BJ (cell line): ENCODE results near the gene GRIK2. TPM values are rescaled to one million over a fixed set of nuclear protein-coding genes. Genes with fewer than 3 reads are reported as not detected.

Experiments used
- CTCF ChIA-PET: fragments of 350-600 bp; formaldehyde crosslinking; extraction: SDS; loops from one replicate; lab custom pipeline; 2021; ENCODE audit warnings: antibody characterized with exemption, inconsistent platforms; lab: Yijun Ruan, JAX
- POLR2A ChIA-PET: fragments of 300-600 bp; sonication (Branson Sonifier 250); formaldehyde crosslinking; extraction: SDS; loops from one replicate; lab custom pipeline; 2021; ENCODE audit warnings: antibody characterized with exemption; lab: Charles Lee
- DNase-seq: peaks from one replicate; pipeline ENCODE4 v3.0.0-alpha.2; 2011; ENCODE audit warnings: low read depth
- H3K27me3 ChIP-seq: 2 replicates; pipeline ENCODE4 v1.6.0; 2011; ENCODE audit warnings: low read length; ENCODE audit not compliant: control insufficient read depth, insufficient read depth
- H3K36me3 ChIP-seq: 2 replicates; pipeline ENCODE4 v1.5.1; 2011; ENCODE audit warnings: low read length; ENCODE audit not compliant: control insufficient read depth, insufficient read depth
- H3K4me3 ChIP-seq: 2 replicates; pipeline ENCODE4 v1.5.1; 2011; ENCODE audit warnings: low read depth, mild to moderate bottlenecking, control low read depth, low read length
- polyA plus RNA-seq: library from polyadenylated mRNA; depleted of rRNA; stranded (reverse); fragments of >200 nt; gene quantifications from 2 replicates; pipeline ENCODE4 v1.2.3, GENCODE V29; 2011
- TF ChIP-seq, protein P1 (sequence below): IDR thresholded peaks from 2 replicates; pipeline ENCODE4 v1.5.1; 2011; ENCODE audit warnings: low read depth, mild to moderate bottlenecking, control low read depth, inconsistent platforms, low read length, moderate library complexity; ENCODE audit not compliant: insufficient read depth

Gene GRIK2
- polyA plus RNA-seq, 1 experiment = 23.0 TPM

DNA sequence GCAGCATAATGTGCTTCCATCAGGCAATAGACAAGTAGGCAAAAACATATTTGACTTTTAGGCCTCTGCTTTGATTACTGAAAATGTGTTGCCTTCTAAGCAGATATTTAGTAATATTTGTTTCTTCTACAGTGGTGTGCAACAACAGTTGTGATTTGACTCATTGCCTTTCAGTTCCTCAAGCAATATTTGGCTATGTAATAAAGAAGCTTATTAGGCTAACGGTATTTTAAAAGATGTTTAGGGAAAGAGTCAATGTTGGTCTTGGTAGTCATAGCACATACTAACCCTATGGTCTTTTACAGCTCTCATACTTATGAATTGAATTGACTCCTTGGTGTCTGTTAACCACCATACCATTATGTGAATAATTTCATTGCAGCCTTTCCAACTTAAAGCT is 124.1 kb downstream of the GRIK2 start:
- TF ChIP-seq, protein P1, sequence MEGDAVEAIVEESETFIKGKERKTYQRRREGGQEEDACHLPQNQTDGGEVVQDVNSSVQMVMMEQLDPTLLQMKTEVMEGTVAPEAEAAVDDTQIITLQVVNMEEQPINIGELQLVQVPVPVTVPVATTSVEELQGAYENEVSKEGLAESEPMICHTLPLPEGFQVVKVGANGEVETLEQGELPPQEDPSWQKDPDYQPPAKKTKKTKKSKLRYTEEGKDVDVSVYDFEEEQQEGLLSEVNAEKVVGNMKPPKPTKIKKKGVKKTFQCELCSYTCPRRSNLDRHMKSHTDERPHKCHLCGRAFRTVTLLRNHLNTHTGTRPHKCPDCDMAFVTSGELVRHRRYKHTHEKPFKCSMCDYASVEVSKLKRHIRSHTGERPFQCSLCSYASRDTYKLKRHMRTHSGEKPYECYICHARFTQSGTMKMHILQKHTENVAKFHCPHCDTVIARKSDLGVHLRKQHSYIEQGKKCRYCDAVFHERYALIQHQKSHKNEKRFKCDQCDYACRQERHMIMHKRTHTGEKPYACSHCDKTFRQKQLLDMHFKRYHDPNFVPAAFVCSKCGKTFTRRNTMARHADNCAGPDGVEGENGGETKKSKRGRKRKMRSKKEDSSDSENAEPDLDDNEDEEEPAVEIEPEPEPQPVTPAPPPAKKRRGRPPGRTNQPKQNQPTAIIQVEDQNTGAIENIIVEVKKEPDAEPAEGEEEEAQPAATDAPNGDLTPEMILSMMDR = no peak
- CTCF ChIA-PET = no interaction called here

DNA sequence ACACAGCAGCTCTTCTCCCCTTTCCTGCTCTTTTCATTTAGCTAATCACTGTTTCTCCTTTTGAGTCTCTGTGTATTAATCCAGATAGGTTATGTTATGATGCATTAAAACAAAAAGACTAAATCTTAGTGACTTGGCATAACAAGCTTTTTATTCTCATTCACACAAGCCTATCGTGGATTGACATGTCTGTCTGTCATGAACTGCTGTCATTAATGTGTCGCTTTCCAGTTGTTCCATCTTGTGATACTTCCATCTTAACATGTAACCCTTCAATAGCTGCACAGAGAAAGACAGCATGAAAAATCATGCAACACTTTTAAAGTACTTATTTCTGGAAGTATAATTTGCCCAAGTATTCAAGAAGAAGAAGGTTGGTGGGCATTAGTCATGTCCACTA is 128.7 kb downstream of the GRIK2 start:
- ChIA-PET CTCF (interaction anchor here (1.0 kb wide), 1 partner anchor 10 kb away, joined by 4 read pairs; no protein-coding TSS in a partner anchor), POLR2A (no interaction called here)
- no peak for DNase-seq

More for the DNA sequence above, 124.1 kb downstream of the GRIK2 start:
- no peaks in the 10 kb centered on the region for H3K27me3 ChIP-seq
- no peak overlapping the region for H3K4me3 ChIP-seq
- no peak for DNase-seq
- no peaks in the 10 kb centered on the region for H3K36me3 ChIP-seq
- POLR2A ChIA-PET = no interaction called here

DNA sequence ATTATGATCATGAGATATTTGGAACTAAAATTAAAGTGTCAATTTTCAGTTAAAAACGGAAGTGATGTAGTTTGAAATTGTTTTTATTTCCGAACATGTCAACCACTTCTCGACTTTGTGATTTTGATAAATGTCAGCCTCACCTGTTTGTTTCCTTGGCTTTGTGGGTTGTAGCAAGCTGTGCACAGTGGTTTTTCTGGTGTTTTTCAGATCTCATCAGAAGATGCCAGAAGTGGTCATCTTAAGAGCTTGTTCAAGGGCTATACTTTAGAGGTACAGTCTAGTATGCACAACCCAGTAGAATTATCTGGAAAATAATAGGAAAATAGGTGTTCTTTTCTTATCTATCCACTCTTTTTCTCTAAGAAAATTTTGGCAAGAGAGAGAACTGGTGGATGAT is 134.0 kb downstream of the GRIK2 start:
- DNase-seq = no peak
- TF ChIP-seq, protein P1 = no peak
- H3K4me3 ChIP-seq = no peak overlapping the region
- ChIA-PET CTCF (no interaction called here), POLR2A (no interaction called here)
- no peaks in the 10 kb centered on the region for H3K27me3 ChIP-seq
- no peaks in the 10 kb centered on the region for H3K36me3 ChIP-seq

More for the DNA sequence above, 128.7 kb downstream of the GRIK2 start:
- TF ChIP-seq, protein P1 = no peak
- Histone ChIP-seq H3K27me3 (no peaks in the 10 kb centered on the region), H3K36me3 (no peaks in the 10 kb centered on the region), H3K4me3 (no peak overlapping the region)

DNA sequence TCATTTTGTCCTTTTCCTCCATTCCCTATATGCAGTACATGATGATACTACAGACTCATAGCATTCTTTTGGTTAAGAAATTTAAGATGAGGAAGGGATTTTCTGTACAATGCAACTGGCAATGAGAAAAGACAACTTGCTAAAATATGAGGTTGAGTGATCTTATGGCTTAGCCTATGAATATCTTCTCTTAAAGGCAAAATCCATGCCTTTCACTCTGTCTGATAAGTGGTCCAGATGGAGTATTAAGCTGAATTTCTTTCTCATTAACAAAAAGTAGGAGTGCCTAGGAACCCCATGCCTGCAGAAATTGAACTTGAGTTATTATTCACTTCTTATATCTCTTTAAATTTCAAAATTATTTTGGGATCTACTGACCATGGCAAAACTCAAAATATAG is 135.3 kb downstream of the GRIK2 start:
- Histone ChIP-seq H3K36me3 (no peaks in the 10 kb centered on the region), H3K27me3 (no peaks in the 10 kb centered on the region), H3K4me3 (no peak overlapping the region)
- POLR2A ChIA-PET = no interaction called here
- CTCF ChIA-PET = no interaction called here
- TF ChIP-seq, protein P1 = no peak
- DNase-seq = no peak

DNA sequence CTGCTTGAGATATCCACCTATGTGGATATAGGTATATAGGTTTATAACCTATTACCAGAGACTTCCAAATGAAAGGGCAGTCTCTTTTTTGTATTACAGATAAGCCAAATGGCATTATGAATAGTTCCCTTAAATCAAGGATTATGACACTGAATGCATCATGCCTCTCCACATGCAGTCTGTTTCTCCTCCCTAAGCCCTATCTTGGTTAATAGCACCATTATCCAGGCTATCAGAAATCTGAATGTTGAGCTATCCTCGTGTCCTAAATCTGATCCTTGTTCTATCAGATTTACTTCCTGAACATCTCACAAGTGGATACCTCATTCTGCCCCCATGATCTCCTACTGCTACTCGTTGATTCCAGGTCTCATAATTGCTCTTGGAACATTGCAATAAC is 138.0 kb downstream of the GRIK2 start:
- ChIA-PET CTCF (interaction anchor here (1.6 kb wide), 1 partner anchor 9 kb away, joined by 4 read pairs; no protein-coding TSS in a partner anchor), POLR2A (no interaction called here)
- Histone ChIP-seq H3K4me3 (no peak overlapping the region), H3K36me3 (no peaks in the 10 kb centered on the region), H3K27me3 (no peaks in the 10 kb centered on the region)
- TF ChIP-seq, protein P1 = no peak
- DNase-seq = no peak
